MM.1S (cell line): Measurements from ENCODE around the gene TBC1D8.

ENCODE experiments used
- CTCF ChIP-seq: fragments of 300-600 bp; sonication (generic); IDR thresholded peaks from 2 replicates; pipeline ENCODE4 v1.5.1; 2016; ENCODE audit warnings: antibody characterized with exemption, low read length, mixed read lengths
- EZH2 ChIP-seq: fragments of 300-600 bp; sonication (generic); optimal IDR thresholded peaks from 2 replicates; pipeline ENCODE3; 2017; ENCODE audit warnings: low read depth, mild to moderate bottlenecking, antibody characterized with exemption, low read length, mixed read lengths
- EZH2phosphoT487 ChIP-seq: fragments of 300-600 bp; sonication (generic); IDR thresholded peaks from 2 replicates; pipeline ENCODE4 v1.6.1; 2018; ENCODE audit warnings: antibody characterized with exemption, low read length

- no peak for TF ChIP-seq CTCF
- no peak for TF ChIP-seq EZH2
- TF ChIP-seq EZH2phosphoT487: no peak
Observed at GRCh38 chr2:101080211-101081068, 70.7 kb downstream of the TBC1D8 start.
